ENCODE results near the gene RAB42.
"Not testable (repeated sequence)": the region's sequence is repeated elsewhere in the genome, so short reads cannot be mapped to it uniquely, and the experiment has no call there.

The RAB42 gene

DNA sequence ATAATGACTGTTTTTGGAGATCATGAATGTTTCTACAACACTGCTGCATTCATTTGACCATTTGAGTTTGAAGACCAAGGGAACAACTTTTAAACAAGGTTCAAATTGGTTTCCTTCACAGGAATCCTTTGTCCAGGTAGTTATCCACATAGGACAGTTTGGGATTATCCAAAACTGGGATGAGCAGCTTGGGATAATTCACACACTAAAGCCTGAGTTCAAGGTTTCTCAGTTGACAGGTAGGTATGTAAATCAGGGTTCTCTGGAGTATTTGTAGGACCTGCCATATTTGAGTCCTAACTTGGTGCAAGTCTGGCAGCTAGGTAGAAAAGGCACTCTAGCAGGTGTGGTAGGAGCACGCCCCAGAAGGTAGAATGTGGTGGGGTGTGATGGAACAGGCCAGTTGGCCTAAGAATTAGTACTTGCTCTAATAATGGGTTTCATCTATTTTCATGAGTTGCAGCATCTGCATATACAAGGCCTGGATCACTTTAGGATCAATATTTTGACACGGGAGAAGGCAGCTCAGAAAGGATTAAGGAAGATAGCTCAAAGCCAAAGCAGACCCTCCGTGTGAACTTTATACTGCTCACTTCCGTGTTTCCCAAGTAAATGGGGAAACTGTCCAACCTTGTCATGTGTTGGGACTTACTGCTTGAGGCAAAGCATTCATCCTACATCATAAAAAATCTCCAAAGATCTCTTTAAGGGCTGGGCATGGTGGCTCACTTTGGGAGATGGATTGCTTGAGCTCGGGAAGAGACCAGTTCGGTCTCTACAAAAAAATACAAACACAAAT, 14.1 kb upstream of the RAB42 start:
- peaks cover 31% of the 10 kb centered on the region for H3K4me1 Mint-ChIP-seq (ENCODE audit: low read depth)
- no peaks in the 10 kb centered on the region for H3K9me3 Mint-ChIP-seq
- no peak for DNase-seq (ENCODE audit: low spot score)
- H3K27me3 Mint-ChIP-seq (ENCODE audit: low read depth): no peaks in the 10 kb centered on the region
- H3K4me3 Mint-ChIP-seq: peak overlapping the region; percentile 36
- H3K36me3 Mint-ChIP-seq (ENCODE audit: low read depth): peaks cover 53% of the 10 kb centered on the region
- peak overlapping the region; percentile 69 for H3K27ac Mint-ChIP-seq

DNA sequence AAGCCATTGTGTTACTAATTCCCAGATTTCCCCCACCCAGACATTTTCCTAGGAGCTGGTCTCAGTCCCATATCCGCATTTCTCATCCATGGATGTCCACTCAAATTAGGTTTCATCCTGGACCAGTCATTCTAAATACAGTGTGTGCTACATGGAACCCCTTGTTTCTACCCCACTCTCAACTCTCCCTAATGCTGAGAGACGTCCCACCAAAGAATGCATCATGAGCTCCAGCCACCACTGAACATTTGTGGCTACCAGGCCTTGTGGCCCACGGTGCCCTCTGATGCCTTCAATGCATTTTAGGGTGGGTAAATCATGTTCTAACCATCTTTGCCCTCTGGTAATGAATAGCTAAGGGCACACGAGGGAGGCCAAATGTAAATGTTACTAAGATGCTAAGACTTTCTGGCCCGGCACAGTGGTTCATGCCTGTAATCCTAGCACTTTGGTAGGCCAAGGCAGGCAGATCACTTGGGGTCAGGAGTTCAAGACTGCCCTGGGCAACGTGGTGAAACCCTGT, 13.3 kb upstream of the RAB42 start:
- peak overlapping the region; percentile 51 for H3K27ac Mint-ChIP-seq
- H3K9me3 Mint-ChIP-seq: no peaks in the 10 kb centered on the region
- H3K27me3 Mint-ChIP-seq (ENCODE audit: low read depth): no peaks in the 10 kb centered on the region
- no peak for DNase-seq (ENCODE audit: low spot score)
- peaks cover 33% of the 10 kb centered on the region for H3K4me1 Mint-ChIP-seq (ENCODE audit: low read depth)
- H3K36me3 Mint-ChIP-seq (ENCODE audit: low read depth): peaks cover 53% of the 10 kb centered on the region
- peak overlapping the region; percentile 100 for H3K4me3 Mint-ChIP-seq

DNA sequence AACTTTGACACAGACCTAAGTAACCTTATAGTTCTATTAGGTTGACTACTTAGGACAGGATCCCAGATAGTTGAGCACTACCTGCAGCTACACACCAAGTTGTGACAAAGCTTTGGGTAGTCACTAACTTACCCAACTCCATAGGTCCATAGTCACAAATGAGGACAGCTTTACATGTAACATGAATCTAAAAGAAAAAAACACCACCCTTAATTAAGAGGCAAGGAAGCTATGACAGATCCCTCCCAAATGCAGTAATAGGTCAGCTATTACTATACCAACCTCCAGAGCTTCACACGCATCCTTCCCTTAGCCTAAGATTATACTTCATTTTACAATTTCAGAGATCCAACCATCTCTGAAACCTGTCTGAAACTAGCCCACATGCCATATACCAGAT, 12.7 kb upstream of the RAB42 start:
- H3K9me3 Mint-ChIP-seq: no peaks in the 10 kb centered on the region
- DNase-seq (ENCODE audit: low spot score): no peak
- no peaks in the 10 kb centered on the region for H3K27me3 Mint-ChIP-seq (ENCODE audit: low read depth)
- H3K27ac Mint-ChIP-seq: peak overlapping the region; percentile 74
- H3K4me1 Mint-ChIP-seq (ENCODE audit: low read depth): peaks cover 33% of the 10 kb centered on the region
- peaks cover 53% of the 10 kb centered on the region for H3K36me3 Mint-ChIP-seq (ENCODE audit: low read depth)
- H3K4me3 Mint-ChIP-seq: peak overlapping the region; percentile 100

DNA sequence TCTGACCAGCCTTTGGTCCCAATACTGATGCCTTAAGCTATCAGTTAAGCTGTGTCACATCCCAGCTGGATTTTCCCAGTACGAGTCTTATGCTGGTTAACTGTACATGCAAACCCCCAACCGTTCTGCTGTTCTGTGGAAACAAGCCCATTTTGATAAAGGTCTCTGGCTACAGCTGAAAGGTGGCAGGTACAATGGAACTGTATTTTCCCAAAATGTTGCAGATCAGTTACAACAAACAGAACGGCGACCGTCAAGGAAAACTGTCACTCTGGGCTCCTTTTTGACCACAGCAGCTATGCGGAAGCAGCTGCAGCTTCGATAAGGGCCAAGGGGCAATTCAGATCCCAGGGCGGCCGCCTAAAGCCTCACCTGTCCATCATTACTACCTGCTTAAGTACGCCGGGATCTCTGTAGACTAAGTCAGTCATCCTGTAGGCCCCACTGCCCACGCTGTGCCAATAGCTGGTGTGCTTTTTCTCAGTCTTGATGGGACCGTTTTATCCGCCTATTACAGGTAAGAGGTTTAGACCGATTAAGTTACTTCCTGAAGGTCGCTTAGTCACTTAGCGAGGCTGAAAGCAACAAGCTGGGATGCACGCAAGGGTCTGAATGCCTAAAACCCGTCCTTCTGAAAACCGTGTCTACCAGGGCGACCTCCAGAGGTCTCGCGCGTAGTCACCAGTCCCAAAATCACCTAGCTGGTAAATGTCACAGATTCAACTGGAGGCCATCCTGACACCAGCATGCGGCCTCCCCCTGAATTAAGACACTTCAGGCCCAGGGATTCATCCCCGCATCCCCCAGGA, 11.1 kb upstream of the RAB42 start:
- Mint-ChIP-seq H3K9me3 (no peaks in the 10 kb centered on the region), H3K36me3 (ENCODE audit: low read depth) (peaks cover 45% of the 10 kb centered on the region), H3K4me1 (ENCODE audit: low read depth) (peaks cover 33% of the 10 kb centered on the region), H3K27ac (peak overlapping the region; percentile 94), H3K27me3 (ENCODE audit: low read depth) (no peaks in the 10 kb centered on the region), H3K4me3 (peak overlapping the region; percentile 100)
- DNase-seq (ENCODE audit: low spot score): no peak

DNA sequence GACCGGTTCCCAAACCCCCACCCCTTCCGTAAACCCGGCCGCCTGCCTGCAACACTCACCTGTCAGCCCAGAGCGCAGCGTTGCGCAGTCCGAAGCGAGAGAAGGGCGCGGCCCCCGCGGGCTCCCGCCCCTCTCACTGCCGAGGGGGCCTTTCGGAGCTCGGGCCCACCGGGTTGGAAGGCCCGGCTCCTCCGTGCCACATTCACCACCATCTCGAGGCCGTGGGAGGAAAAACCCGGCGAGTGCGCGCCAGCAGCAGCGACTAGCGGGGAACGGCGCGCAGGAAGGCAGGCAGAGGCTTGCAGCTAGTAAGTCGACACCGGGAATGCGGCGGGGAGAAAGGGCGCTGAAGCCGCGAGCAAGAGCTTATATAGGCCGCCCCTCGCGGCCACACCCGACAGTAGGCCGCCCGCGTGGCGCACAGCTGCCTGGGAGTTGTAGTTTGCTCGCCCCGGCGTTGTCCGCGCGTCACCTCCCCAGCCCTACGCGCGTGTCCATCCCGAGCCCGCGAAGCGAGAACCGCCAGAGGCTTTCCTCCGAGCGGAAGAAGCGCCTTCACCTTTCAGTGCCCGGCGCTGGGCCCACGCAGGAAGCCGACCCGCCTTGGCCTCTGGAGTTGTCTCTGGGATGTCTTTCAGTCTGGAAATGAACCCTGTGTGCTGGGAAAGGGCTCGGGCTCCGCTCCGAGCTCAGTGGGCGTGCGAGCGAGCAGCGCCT, 10.4 kb upstream of the RAB42 start:
- H3K36me3 Mint-ChIP-seq (ENCODE audit: low read depth): peaks cover 43% of the 10 kb centered on the region

DNA sequence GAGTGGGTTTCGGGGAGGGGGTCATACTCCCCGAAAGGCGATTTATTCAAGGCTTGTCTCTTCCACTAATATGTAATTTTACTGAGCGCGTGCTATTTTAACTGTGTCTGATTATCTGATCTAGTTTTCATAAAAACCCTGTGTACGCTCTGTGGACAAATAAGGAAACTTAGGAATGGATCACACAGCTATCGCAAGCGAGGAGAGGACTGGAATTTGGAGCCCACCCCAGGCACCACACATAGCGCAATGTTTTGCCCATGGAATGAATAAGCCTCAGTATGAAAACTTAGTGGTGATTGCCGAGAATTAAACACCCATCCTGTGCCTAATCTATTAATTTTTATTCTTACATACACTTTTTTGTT, 9.8 kb upstream of the RAB42 start:
- Mint-ChIP-seq H3K4me3 (peak overlapping the region; percentile 100), H3K36me3 (ENCODE audit: low read depth) (peaks cover 39% of the 10 kb centered on the region), H3K27me3 (ENCODE audit: low read depth) (no peaks in the 10 kb centered on the region), H3K4me1 (ENCODE audit: low read depth) (peaks cover 32% of the 10 kb centered on the region), H3K27ac (peak overlapping the region; percentile 94), H3K9me3 (no peaks in the 10 kb centered on the region)
- DNase-seq (ENCODE audit: low spot score): no peak

More for the DNA sequence above, 10.4 kb upstream of the RAB42 start:
- Mint-ChIP-seq H3K4me3 (peak overlapping the region; percentile 100), H3K27me3 (ENCODE audit: low read depth) (no peaks in the 10 kb centered on the region), H3K9me3 (no peaks in the 10 kb centered on the region), H3K4me1 (ENCODE audit: low read depth) (peaks cover 33% of the 10 kb centered on the region), H3K27ac (peak overlapping the region; percentile 94)
- peak; percentile 96 for DNase-seq (ENCODE audit: low spot score)

DNA sequence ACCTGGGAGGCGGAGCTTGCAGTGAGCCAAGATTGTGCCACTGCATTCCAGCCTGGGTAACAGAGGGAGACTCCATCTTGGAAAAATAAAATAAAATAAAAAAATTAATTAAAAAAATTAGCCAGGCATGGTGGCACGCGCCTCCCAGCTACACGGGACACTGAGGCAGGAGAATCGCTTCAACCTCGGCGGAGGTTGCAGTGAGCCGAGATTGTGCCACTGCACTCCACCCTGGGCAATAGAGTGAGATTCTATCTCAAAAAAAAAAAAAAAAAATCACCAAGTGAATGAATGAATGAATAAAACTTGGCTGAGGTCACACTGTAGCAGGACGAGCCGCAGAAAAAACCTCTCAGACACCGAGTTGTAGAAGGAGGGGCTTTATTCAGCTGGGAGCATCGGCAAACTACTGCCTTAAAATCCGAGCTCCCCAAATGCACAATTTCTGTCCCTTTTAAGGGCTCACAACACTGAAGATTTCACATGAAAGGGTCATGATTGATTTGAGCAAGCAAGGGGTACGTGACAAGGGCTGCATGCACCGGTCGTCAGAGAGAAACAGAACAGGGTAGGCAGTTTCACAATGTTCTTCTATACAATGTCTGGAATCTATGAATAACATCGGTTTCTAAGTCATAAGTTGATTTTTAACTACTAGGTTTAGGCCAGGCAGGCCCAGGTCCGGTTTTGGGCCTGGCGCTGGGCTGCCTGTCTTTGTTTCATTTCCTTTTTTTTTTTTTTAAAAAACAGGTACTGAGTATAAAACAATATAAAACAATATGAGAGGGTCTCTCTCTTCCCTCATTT, 5.3 kb upstream of the RAB42 start:
- H3K27me3 Mint-ChIP-seq (ENCODE audit: low read depth); H3K36me3 Mint-ChIP-seq (ENCODE audit: low read depth); H3K27ac Mint-ChIP-seq: not testable (repeated sequence)

DNA sequence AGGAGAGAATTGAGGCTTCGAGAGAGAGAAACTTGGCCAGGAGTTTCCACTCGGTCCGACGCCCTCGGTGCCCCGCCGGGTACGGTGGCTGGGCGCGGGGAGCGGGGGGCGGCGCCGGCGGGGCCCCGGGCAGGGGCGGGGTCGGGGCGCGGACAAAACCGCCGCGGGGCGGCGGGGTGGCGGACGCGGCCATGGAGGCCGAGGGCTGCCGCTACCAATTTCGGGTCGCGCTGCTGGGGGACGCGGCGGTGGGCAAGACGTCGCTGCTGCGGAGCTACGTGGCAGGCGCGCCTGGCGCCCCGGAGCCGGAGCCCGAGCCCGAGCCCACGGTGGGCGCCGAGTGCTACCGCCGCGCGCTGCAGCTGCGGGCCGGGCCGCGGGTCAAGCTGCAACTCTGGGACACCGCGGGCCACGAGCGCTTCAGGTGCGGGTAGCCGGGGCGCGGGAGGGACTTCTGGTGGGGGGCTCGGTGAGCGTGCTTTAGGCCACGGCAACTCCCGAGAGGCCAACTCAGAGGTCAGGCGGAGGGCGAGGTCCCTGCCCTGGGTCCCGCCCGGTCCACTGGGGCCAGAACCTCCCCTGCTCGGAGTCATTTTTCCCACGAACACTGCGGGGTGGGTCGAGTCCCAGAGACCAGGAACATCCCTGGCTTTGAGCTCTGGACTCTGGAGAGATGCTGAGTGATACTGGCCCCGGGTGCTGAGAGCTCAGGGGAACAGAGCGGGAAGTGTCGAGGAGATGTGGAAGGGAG, 431 bp downstream of the RAB42 start:
- Mint-ChIP-seq H3K9me3 (no peaks in the 10 kb centered on the region), H3K36me3 (ENCODE audit: low read depth) (no peaks in the 10 kb centered on the region), H3K27me3 (ENCODE audit: low read depth) (peaks cover 3% of the 10 kb centered on the region), H3K4me1 (ENCODE audit: low read depth) (peaks cover 3% of the 10 kb centered on the region), H3K4me3 (peak overlapping the region; percentile 81), H3K27ac (no peak overlapping the region)
- DNase-seq (ENCODE audit: low spot score): no peak

More for the DNA sequence above, 5.3 kb upstream of the RAB42 start:
- not testable (repeated sequence) for DNase-seq (ENCODE audit: low spot score); H3K4me3 Mint-ChIP-seq; H3K9me3 Mint-ChIP-seq
- H3K4me1 Mint-ChIP-seq (ENCODE audit: low read depth): peaks cover 11% of the 10 kb centered on the region

DNA sequence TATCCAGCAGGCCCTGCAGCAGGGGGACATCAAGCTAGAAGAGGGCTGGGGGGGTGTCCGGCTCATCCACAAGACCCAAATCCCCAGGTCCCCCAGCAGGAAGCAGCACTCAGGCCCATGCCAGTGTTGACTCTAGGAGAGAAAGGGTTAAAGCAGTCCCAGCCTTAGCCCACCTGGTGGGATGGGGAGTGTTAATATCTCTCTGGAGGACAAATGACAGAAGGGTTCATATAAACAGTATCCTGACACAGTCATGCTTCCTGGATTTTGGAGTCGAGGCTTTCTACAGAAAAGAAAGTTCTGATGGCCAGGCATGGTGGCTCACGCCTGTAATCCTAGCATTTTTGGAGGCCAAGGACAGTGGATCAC, 1.9 kb downstream of the RAB42 start:
- not testable (repeated sequence) for H3K4me1 Mint-ChIP-seq (ENCODE audit: low read depth); H3K9me3 Mint-ChIP-seq; DNase-seq (ENCODE audit: low spot score); H3K4me3 Mint-ChIP-seq; H3K27me3 Mint-ChIP-seq (ENCODE audit: low read depth); H3K36me3 Mint-ChIP-seq (ENCODE audit: low read depth); H3K27ac Mint-ChIP-seq

DNA sequence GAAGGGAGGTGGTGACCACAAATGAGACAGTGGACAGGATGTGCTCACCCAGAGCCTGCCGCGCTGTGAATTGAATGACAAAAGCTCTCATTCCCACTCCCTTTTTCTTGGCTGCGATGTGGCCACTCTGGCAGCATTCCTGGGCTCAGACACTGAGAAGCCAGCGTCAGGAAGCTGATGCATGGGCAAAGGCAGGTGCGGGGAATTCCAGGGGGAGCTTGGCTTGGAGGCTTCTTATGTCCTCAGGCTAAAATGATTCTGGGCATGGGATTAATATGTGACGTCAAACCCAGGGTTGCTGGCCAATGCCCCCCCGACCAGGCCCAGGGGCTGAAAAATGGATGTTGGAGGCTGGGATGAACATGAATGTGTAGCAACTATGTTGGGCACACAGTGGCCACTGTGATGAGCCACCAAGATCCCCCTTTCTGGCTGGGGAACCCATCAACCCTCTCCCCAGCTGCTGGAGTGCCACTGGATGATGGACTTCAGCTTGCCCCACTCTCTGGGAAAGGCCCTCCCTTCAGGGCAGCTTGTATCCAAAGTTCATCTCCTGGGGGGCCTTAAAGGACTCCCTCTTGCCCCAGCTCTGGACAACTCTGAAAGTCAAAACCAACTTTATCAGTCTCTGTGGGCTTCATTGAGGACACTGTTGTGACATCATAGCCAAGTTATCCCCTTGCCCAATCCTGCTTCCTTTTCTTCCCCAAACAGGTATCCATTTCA, 2.8 kb downstream of the RAB42 start:
- not testable (repeated sequence) for H3K4me3 Mint-ChIP-seq; H3K9me3 Mint-ChIP-seq; DNase-seq (ENCODE audit: low spot score); H3K27me3 Mint-ChIP-seq (ENCODE audit: low read depth); H3K36me3 Mint-ChIP-seq (ENCODE audit: low read depth); H3K27ac Mint-ChIP-seq
- peaks cover 11% of the 10 kb centered on the region for H3K4me1 Mint-ChIP-seq (ENCODE audit: low read depth)

DNA sequence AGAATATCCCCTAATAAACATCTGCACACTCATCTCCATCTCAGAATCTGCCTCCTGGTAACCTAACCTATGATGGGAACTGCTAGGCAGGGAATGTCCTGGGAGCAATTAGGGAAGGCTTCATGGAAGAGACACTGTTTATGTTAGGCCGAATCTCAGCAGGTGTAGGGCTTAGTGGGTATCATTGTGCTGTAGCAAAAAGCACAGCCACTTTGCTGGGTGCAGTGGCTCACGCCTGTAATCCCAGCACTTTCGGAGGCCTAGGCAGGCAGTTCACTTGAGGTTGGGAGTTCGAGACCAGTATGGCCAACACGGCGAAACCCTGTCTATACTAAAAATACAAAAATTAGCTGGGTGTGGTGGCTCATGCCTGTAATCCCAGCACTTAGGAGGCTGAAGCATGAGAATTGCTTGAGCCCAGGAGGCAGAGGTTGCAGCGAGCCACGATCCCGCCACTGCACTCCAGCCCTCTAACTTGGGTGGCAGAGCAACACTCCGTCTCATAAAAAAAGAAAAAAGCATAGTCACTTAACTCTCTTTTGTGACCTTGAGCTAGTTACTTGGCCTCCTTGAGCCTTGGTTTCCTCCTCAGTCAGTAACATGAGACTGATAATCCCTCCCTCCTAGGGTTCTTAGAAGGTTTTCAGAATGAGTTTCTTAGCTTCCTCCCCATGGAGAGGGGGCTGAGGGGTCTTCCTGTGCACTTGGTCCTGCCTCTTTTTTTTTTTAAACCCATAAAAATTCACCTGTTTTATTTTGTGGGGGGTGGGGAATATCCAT, 3.5 kb downstream of the RAB42 start:
- Mint-ChIP-seq H3K27me3 (ENCODE audit: low read depth) (peaks cover 3% of the 10 kb centered on the region), H3K4me3 (no peak overlapping the region)

DNA sequence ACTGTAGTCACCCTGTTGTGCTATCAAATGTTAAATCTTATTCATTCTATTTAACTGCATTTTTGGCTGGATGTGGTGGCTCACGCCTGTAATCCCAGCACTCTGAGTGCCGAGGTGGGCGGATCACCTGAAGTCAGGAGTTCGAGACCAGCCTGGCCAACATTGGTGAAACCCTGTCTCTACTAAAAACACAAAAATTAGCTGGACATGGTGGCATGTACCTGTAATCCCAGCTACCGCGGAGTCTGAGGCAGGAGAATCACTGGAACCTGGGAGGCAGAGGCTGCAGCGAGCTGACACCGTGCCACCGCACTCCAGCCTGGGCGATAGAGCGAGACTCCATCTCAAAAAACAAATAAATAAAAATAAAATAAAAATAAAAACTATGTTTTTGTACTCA, 4.2 kb downstream of the RAB42 start:
- not testable (repeated sequence) for H3K27ac Mint-ChIP-seq; H3K36me3 Mint-ChIP-seq (ENCODE audit: low read depth); H3K9me3 Mint-ChIP-seq; H3K27me3 Mint-ChIP-seq (ENCODE audit: low read depth); H3K4me3 Mint-ChIP-seq; DNase-seq (ENCODE audit: low spot score)
- H3K4me1 Mint-ChIP-seq (ENCODE audit: low read depth): peaks cover 12% of the 10 kb centered on the region

More for the DNA sequence above, 3.5 kb downstream of the RAB42 start:
- DNase-seq (ENCODE audit: low spot score): no peak
- no peaks in the 10 kb centered on the region for H3K9me3 Mint-ChIP-seq
- H3K27ac Mint-ChIP-seq: no peak overlapping the region
- peaks cover 12% of the 10 kb centered on the region for H3K4me1 Mint-ChIP-seq (ENCODE audit: low read depth)
- no peaks in the 10 kb centered on the region for H3K36me3 Mint-ChIP-seq (ENCODE audit: low read depth)

All from T-helper 2 cell treated with Interferon-gamma antibody and Interleukin-4, amounts not matched to agents 5 μg/mL and 100 μg/mL, for 36 hours (primary cell).